Activated CD4-positive, alpha-beta T cell treated with anti-CD3 and anti-CD28 coated beads, Interleukin-2, amount 50 U/mL, for 1 hour (primary cell): ENCODE measurements around the gene AP1S3.

Experiments used
- DNase-seq: peaks from one replicate; pipeline ENCODE4 v3.0.0-alpha.2; 2020

The AP1S3 gene

GRCh38 chr2:223712642-223713041 is 124.7 kb downstream of the AP1S3 start:
- no peak for DNase-seq

- DNase-seq = no peak
Measured at GRCh38 chr2:223711596-223712326, 125.6 kb downstream of the AP1S3 start.
